Measurements from ENCODE around the gene FANCE. TPM values are rescaled to one million over a fixed set of nuclear protein-coding genes. Genes with fewer than 3 reads are reported as not detected.

FANCE gene
- total RNA-seq, 1 experiment from 2014 or later = 28.0 TPM

DNA sequence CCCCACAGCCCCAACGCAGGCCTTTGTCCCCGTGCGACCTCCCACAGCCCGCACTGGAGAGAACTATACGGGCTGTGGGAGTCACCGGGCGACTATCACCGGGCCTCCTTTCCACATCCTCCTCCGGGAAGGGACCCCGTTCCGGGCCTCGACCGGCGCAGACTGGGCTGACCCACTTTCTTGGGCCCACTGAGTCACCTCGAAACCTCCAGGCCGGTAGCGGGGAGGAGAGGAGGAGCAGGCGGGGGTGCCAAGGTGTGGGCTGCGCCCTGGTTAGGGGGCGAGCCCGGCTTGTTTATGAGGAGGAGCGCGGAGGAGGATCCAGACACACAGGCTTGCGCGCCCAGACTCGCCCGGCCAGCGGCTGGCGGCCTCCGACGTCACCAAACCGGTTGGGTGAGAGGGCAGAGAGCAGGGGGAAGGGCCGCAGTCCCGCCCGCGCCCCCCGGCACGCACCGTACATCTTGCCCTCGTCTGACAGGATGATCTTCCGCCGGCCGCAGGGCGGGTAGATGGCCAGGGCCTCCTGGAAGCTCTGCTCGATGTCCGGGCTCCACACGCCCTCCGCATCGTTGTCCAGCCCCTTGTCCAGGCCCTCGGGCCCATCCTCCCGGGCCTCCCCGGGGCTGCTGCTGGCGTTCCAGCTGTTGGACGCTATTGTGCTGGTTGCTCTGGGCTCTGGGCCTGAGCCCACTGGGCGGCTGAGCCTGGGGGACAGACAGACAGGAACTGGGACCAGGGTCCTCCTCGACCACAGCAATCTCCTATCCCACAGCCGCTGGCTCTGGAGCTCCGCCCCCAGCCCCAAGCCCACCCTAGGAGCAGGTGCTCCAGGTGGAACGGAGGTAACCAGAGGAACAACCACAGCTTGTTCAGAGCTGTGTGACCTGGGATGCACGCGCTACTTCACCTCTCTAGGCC is 34.1 kb downstream of the FANCE start:
- H3K4me3 ChIP-seq = no peak overlapping the region
- no peaks in the 10 kb centered on the region for H3K9me3 ChIP-seq
- DNase-seq = no peak
- H3K27me3 ChIP-seq = no peaks in the 10 kb centered on the region
- peaks cover 4% of the 10 kb centered on the region for H3K36me3 ChIP-seq

- H3K27me3 ChIP-seq = no peaks in the 10 kb centered on the region
- DNase-seq = peak; percentile 49
- H3K4me3 ChIP-seq = no peak overlapping the region
- H3K9me3 ChIP-seq = no peaks in the 10 kb centered on the region
- peaks cover 4% of the 10 kb centered on the region for H3K36me3 ChIP-seq
Measured at GRCh38 chr6:35487658-35488516, 35.7 kb downstream of the FANCE start.

DNA sequence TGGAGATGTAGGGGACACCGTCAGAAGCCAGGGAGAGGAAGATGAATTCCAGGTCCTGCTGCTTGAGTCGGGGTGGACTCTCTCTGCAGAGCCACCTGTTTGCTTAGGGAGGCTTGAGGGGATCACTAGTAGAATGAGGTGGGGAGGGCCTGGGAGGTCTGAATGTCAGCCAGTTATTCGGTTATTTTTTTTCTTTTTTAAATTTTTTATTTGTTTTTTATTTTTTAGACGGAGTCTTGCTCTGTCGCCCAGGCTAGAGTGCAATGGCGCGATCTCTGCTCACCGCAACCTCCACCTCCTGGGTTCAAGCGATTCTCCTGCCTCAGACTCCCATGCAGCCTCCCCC is 36.4 kb downstream of the FANCE start:
- no peaks in the 10 kb centered on the region for H3K27me3 ChIP-seq
- DNase-seq = no peak
- H3K4me3 ChIP-seq = no peak overlapping the region
- no peaks in the 10 kb centered on the region for H3K9me3 ChIP-seq
- H3K36me3 ChIP-seq = peaks cover 4% of the 10 kb centered on the region

GRCh38 chr6:35489066-35489465 is 36.9 kb downstream of the FANCE start:
- H3K27me3 ChIP-seq = no peaks in the 10 kb centered on the region
- no peak overlapping the region for H3K4me3 ChIP-seq
- DNase-seq = no peak
- H3K9me3 ChIP-seq = no peaks in the 10 kb centered on the region
- H3K36me3 ChIP-seq = peaks cover 4% of the 10 kb centered on the region

DNA sequence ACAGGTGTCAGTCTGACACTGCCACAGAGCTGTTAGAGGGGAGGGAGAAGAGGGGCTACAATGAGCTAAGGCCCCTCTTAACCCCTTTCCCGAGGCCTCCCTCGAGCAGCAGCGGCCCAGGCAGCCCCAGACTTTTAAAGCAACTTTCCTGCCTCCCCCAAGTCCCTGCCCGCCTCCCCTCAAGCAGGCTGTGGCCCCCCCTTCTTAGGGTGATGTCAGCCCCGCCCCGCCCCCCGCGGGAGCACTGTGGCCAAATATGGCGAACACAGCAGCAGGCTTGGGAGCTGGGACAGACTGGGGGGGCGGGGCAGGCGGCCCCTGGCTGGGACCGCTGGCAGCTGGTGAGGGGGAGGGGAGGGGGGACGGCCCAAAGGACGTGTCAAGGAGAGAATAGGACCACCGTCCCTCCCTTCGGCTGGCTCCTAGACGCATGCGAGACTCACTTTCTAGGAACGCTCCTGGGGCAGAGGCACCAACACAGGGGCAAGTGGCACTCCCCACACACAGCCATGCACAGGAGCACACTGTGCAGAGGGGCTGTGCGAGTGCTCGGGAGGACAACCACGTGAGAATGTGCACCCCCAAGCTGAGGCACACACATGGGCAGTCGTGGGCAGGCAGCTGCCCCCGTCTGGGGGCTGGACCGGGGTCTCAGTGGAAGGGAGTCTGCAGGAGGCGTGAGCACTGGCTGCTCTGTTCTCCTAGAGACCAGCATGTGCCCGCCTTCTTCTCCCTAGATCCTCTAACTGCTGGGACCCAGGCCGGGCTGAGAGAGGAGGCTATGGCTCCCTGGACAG is 38.1 kb downstream of the FANCE start:
- DNase-seq = no peak
- peaks cover 4% of the 10 kb centered on the region for H3K36me3 ChIP-seq
- no peaks in the 10 kb centered on the region for H3K27me3 ChIP-seq
- H3K9me3 ChIP-seq = no peaks in the 10 kb centered on the region
- no peak overlapping the region for H3K4me3 ChIP-seq

GRCh38 chr6:35490821-35491557 is 38.9 kb downstream of the FANCE start:
- Histone ChIP-seq H3K9me3 (no peaks in the 10 kb centered on the region), H3K27me3 (no peaks in the 10 kb centered on the region), H3K36me3 (no peaks in the 10 kb centered on the region; the same call in none of the 2 replicates), H3K4me3 (no peak overlapping the region)
- DNase-seq = no peak

GRCh38 chr6:35491558-35492257 is 39.6 kb downstream of the FANCE start:
- DNase-seq = no peak
- no peaks in the 10 kb centered on the region for H3K27me3 ChIP-seq
- no peak overlapping the region for H3K4me3 ChIP-seq

GRCh38 chr6:35492258-35492973 is 40.3 kb downstream of the FANCE start:
- no peaks in the 10 kb centered on the region for H3K9me3 ChIP-seq
- no peak overlapping the region for H3K4me3 ChIP-seq
- H3K36me3 ChIP-seq = no peaks in the 10 kb centered on the region
- DNase-seq = no peak
- no peaks in the 10 kb centered on the region for H3K27me3 ChIP-seq

More at GRCh38 chr6:35491558-35492257, 39.6 kb downstream of the FANCE start:
- Histone ChIP-seq H3K9me3 (no peaks in the 10 kb centered on the region), H3K36me3 (no peaks in the 10 kb centered on the region)

DNA sequence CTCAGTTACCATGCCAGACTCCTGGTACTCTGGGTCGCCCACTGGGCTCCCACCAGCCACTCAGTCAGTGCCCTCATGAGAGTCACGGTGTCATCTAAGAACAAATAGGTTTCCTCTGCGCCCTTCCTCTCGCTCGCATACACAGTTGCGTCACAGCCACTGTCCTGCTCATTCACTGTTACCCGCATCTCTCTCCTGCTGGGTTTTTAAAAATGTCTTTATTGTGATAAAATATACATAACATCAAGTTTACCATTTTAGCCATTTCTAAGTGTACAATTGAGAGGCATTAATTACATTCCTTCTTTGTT is 40.8 kb downstream of the FANCE start:
- H3K27me3 ChIP-seq = no peaks in the 10 kb centered on the region
- DNase-seq = no peak

DNA sequence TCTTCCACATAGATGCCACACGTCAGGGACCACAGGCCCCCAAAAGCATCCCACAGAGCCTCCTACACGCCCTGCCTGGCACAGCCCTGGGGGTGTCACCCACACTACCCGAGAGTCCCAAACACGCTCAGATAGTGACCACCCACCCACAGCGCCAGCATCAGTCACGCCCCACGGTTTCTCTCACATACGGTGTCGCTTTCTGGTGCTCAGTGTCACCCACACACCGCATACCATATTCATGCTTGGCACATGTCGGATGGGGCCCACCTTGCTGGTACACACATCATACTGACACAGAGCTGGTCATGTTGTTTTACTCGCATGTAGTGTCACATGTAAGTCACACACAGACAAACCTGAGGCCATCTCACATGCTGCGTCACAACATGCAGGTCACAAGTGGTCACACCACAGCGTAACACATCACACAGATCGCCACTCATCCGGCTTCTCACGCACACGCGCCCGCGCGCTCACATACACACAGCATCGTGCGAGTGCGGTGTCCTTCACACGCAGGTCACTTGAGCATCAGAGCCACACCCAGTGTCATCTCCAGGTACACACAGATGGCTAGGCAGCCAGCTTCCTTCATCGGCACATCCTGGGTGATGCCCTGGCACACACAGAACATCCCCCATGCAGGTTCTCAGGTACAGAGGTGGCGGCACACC is 41.3 kb downstream of the FANCE start:
- DNase-seq = no peak
- H3K9me3 ChIP-seq = no peaks in the 10 kb centered on the region
- no peak overlapping the region for H3K4me3 ChIP-seq
- H3K36me3 ChIP-seq = no peaks in the 10 kb centered on the region
- H3K27me3 ChIP-seq = no peaks in the 10 kb centered on the region

More for the DNA sequence above, 40.8 kb downstream of the FANCE start:
- H3K9me3 ChIP-seq = no peaks in the 10 kb centered on the region
- H3K4me3 ChIP-seq = no peak overlapping the region
- no peaks in the 10 kb centered on the region for H3K36me3 ChIP-seq

- no peak overlapping the region for H3K4me3 ChIP-seq
- DNase-seq = no peak
- H3K36me3 ChIP-seq = no peaks in the 10 kb centered on the region
- no peaks in the 10 kb centered on the region for H3K9me3 ChIP-seq
- no peaks in the 10 kb centered on the region for H3K27me3 ChIP-seq
Measured at GRCh38 chr6:35494161-35494563, 42.0 kb downstream of the FANCE start.

DNA sequence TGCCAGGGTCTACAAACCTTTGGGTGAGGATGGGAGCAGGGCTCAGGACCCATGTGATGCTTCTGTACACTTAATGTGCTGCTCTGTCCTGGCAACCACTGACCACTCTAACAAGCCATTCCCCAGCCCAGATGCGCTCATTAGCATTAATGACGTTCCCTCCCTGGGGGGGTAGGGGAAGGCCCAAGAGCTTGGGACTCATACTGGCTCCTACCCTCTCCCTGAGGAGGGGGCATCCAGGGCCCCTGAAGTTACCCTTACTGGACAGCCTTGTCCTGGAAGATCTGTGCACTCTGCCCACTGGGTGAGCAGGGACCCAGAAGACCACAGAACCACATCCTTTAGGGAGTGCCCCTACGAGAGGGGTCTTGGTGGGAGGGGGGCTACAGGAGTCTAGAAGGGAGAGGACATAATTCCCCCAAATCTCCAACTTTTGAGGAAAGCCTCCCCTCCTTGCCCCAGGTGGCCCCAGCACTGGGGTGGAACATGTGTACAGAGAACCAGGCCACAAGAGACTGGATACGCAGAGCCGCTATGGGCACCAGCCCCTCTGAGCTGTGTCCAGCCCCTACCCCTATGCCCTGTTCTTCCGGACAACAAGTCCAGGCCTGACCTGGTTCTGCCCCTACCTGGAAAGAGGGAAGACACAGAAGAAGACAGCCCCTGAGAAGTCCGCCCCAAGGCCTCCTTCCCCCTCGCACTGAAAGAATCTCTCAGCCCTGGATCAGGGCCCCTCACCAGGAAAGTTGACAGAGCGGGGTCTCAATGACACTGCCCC is 43.3 kb downstream of the FANCE start:
- Histone ChIP-seq H3K9me3 (no peaks in the 10 kb centered on the region), H3K4me3 (peak overlapping the region; percentile 70), H3K36me3 (no peaks in the 10 kb centered on the region), H3K27me3 (no peaks in the 10 kb centered on the region)
- no peak for DNase-seq

DNA sequence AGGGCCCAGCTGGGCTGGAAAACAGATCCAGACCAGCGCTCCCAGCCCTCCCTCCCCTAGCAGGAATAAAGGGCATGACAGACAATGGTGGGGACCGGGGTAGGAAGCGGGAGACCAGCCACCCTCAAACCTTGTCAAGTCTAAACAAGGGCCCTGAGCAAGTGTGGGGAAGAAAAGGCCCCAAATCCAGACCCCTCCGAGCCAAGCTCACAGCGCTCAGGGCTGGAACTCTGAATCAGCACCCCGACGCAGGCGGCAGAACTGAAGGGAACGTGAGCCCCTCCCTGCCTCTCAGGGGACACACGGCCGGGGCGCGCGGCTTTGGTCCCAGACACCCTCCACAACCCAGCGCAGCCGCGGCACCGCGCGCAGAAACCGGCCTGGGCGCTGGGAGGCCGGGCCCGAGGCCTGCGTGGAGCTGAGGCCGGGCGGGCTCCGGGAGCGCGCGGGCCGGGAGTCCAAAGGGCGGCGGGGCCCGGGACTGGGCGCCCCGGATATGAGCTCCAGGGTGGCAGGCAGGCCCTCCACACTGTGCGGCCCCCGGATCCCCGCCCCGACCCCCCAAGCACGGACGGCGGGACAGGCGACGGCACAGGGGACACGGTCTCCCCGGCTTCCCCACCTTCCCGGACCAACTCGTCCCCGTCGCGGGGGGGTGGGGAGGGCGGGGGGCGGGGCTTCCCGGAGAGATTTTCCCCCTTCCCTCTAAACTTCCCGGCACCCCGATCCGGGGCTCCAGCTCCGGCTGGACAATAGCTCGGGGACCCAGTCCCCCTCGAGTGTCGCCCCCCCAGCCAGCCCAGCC is 44.1 kb downstream of the FANCE start:
- Histone ChIP-seq H3K9me3 (no peaks in the 10 kb centered on the region), H3K36me3 (no peaks in the 10 kb centered on the region), H3K4me3 (peak overlapping the region; percentile 70), H3K27me3 (no peaks in the 10 kb centered on the region)
- DNase-seq = peak; percentile 32
